NOMO-1 treated with dmso at 0.1 percent for 144 hours (cell line): ENCODE results near the gene FBXO34.
"Not testable (repeated sequence)": the region's sequence is repeated elsewhere in the genome, so short reads cannot be mapped to it uniquely, and the experiment has no call there.

Experiments
- DNase-seq: peaks from one replicate; lab custom pipeline; 2025; ENCODE audit not compliant: unreplicated experiment; lab: John Stamatoyannopoulos, UW

Gene FBXO34

GRCh38 chr14:55374771-55375170, 103.5 kb downstream of the FBXO34 start:
- no peak for DNase-seq

DNA sequence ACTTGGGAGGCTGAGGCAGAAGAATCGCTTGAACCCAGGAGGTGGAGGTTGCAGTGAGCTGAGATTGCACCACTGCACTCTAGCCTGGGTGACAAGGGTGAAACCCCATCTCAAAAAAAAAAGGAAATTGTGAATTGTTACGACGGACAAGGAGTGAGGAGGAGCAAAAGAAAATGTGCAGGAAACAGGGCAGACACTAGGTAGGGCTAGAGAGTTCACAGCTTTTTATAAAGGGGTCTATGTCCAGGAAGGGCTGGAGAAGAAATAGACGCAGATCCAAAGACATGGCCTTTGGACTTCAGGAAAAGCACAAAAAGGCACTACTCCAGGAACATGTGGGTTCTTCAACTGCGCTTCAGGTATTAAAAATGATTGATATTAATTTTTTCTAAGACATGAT, 106.0 kb downstream of the FBXO34 start:
- no peak for DNase-seq

DNA sequence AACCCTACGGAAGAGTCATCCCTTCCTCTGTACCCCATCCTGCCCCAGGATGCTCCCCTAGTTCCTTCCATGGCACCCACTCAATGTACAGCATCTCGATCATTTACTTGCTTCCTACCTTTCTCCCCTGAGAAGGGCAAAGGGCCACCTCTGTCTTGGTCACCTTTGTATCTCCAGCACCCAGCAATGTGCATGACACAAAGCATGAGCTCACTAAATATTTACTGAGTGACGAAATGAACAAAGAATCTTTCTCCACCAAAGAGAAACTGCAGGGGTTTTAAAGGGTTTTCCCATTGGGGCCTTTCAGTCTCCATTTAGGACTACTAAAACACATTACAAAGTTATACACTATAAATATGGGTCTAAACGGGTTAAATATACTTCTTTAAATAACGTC, 109.8 kb downstream of the FBXO34 start:
- DNase-seq = no peak

GRCh38 chr14:55381561-55381960, 110.3 kb downstream of the FBXO34 start:
- no peak for DNase-seq

GRCh38 chr14:55382483-55382882, 111.3 kb downstream of the FBXO34 start:
- DNase-seq = no peak

DNA sequence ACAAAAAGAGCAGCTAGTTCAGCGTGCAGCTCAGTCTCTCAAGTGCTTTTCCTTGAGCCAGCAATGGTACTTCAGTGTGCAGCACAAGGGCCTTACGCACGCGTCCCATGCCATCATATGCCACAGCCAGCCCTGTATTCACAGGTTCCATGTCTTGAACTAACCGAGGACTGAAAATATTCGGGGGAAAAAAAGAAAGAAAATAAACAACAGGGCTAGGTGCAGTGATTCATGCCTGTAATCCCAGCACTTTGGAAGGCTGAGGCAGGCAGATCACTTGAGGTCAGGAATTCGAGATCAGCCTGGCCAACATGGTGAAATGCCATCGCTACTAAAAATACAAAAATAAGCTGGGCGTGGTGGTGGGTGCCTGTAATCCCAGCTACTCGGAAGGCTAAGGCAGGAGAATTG, 111.8 kb downstream of the FBXO34 start:
- not testable (repeated sequence) for DNase-seq

DNA sequence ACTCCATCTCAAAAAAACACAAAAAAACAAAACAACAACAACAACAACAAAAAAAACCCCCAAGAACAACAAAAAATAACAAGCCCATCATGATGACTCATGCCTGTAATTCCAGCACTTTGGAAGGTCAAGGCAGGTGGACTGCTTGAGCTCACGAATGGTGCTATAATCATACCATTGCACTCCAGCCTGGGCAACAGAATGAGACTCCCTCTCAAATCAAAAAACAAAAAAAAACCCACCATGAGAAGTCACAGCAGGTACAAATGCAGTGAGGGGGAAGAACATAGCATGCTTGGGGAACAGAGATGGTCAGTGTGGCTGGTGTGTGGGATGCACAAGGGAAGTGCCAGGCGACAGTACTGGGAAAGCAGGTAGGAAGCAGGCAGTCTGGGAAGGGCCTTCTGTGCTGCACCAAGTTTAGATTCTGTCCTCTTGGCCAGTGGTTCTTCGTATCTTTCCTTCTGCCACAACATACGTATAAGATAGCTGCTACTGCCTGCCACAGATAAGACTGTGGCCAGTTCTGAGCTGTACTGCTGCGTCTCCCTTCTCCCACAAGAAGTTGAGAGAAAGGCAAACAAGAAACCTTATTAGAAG, 112.4 kb downstream of the FBXO34 start:
- DNase-seq = no peak

DNA sequence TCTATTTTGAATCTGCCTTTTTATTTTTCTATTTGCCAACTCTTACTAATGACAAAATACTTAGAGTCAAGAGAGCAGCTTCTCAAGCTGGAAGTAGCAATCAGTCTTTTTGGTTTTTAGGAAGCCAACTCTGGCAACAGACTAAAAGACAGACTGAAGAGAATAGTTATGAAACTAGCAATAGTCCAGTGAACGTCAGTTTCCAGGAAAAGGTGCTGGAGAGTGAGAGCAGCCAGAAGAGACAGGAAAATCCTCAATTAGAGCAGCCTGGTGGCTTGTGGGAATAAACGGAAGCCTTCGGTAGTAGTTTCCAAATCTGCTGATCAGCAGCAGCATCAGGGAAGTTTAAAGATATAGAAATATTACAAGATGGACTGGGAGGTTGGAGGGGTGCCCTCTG, 113.3 kb downstream of the FBXO34 start:
- no peak for DNase-seq

GRCh38 chr14:55386037-55386808, 115.0 kb downstream of the FBXO34 start:
- no peak for DNase-seq

DNA sequence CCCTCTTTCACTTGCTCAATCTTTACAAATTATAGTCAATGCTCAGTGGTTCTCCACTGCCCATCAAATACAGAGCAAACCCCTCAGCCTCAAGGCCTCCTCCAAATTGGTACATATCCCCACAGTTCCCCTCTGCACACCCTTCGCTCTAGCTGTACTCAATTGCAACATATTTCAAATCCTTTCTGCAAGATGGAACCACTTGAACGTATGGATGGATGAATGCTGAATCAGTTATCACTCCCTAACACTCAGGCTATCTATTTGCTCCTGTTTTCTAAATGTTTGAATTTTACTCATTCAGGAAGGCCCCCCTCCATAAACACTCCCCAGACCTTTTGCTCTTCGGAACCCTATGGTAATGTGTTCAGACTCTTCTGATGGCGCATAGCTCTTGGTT, 115.9 kb downstream of the FBXO34 start:
- DNase-seq = no peak

GRCh38 chr14:55388160-55388559, 116.9 kb downstream of the FBXO34 start:
- no peak for DNase-seq

DNA sequence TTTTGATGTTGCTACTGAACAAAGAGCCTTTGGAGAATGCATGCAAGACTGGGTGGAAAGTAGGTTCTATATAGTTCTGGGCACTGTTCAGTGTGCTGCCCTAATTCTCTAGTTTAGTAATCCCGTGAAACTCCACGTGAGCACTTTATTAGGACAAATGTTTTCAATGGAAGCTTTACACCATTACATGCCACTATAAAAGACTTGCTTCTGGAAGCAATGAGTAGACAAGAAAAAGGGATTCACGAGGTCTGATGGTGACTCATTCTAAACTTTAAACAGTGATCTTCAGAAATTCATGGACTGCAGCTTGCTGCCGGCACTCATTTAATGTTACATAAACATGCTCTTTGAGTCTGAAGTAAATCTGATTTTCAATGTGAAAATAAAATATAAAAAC, 118.1 kb downstream of the FBXO34 start:
- DNase-seq = no peak

DNA sequence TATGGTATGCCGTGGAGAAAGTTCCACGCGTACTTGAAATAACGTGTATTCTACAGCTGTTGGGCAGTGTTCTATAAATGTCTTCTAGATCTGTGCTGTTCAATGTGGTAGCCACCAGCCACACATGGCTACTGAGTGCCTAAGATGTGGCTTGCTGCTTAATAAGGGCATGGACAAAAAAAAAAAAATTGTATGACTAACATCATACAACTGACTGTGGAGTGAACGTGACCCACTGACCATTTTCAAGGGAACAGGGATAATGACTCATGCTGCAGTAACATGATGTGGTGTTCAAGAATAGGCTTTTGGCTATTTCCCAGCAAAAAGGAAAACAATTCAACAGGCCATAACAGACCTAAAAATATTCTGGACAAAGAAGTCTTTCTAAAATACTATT, 127.5 kb downstream of the FBXO34 start:
- no peak for DNase-seq

DNA sequence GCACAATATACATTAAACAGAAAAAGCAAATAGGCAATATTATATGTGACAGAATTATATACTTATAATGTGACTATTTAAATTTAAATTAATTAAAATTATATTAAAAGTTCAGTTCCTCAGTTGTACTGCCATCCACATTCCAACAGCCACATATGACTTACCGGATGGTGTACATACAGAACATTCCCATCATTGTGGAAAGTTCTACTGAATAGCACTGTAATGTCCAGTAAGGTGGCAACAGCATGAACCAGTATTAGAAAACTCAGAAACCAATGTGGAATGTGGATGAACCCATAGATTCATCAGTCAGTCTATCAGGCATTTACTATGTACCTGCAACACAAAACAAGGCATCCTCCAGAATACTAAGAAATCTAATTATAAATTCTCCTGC, 128.0 kb downstream of the FBXO34 start:
- DNase-seq = no peak

DNA sequence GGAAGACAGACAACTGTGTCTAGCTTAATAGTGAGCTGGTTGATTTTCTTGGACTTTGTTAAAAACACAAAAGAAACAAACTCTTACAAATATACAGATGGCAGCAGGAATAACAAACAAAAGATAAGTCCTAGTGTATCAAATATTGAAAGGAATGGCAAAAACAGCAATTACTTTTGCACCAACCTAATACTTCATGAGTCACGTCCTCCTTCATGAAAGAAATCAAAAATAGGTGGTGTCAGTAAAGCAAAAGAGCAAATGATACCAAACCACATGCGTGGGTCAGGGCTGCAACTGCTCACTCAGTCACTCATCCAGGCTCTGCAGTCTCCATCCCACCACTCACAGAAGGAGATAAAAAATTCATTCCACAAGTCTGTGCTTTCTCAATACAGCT, 128.6 kb downstream of the FBXO34 start:
- DNase-seq = no peak

DNA sequence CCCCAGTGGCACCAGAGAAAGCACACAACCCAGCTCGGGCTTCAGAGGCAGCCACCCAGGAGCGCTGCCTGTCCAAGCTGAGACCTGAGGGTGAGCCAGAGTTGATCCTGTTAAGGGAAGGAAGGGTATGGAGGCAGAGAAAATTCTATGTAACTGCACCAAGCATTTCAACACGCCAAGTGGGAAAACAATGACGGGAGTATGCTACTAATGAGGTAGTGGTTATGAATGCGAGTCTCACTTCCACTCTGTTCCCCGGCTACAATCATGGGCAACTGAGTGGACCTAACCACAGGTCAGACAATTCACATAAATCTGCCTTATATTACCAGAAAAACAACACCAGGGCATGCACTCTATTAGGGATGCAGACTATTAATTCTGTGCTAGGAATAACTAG, 130.5 kb downstream of the FBXO34 start:
- DNase-seq = no peak
